H1 (cell line): Measurements from ENCODE around the gene PDZD2. TPM values are rescaled to one million over a fixed set of nuclear protein-coding genes. Genes with fewer than 3 reads are reported as not detected.

Experiments
- CTCF ChIA-PET: fragments of 300-600 bp; sonication (Branson Sonifier 250); formaldehyde crosslinking; loops from one replicate; lab custom pipeline; 2021; ENCODE audit not compliant: partially characterized antibody; lab: Charles Lee
- POLR2A ChIA-PET: fragments of 300-600 bp; sonication (Branson Sonifier 250); formaldehyde crosslinking; loops from one replicate; lab custom pipeline; 2021; ENCODE audit warnings: inconsistent platforms; ENCODE audit not compliant: partially characterized antibody; lab: Charles Lee
- DNase-seq, 2 experiments: peaks; one replicate each; pipeline versions ENCODE4 v3.0.0 to v3.0.0-alpha.2; 2010 to 2022; ENCODE audit warnings: low spot score in 2 of 2, low read depth in 1 of 2, mixed read lengths in 1 of 2
- FAIRE-seq: peaks from 2 replicates; lab custom pipeline; 2011; peaks lifted over from hg19 to GRCh38; lab: Jason Lieb, UNC
- H2AFZ ChIP-seq: 2 replicates; pipeline ENCODE4 v1.8.1; 2012; ENCODE audit warnings: low read length, inconsistent platforms
- H2AK5ac ChIP-seq: 2 replicates; pipeline ENCODE4 v1.6.1; 2013; ENCODE audit warnings: low read depth, low read length
- H2BK120ac ChIP-seq: replicated peaks from 2 replicates; pipeline ENCODE3; 2013; ENCODE audit warnings: low read depth, low read length, inconsistent platforms
- H2BK12ac ChIP-seq: 2 replicates; pipeline ENCODE4 v1.6.1; 2013; ENCODE audit warnings: low read depth, low read length
- H2BK15ac ChIP-seq: 2 replicates; pipeline ENCODE4 v1.6.1; 2013; ENCODE audit warnings: low read length
- H2BK20ac ChIP-seq: 2 replicates; pipeline ENCODE4 v1.6.1; 2013; ENCODE audit warnings: low read length
- H2BK5ac ChIP-seq: 2 replicates; pipeline ENCODE4 v1.6.1; 2013; ENCODE audit warnings: low read depth, low read length
- H3K14ac ChIP-seq: 2 replicates; pipeline ENCODE4 v1.6.1; 2013; ENCODE audit warnings: inconsistent platforms; ENCODE audit not compliant: insufficient read length
- H3K18ac ChIP-seq: 2 replicates; pipeline ENCODE4 v1.6.1; 2013; ENCODE audit warnings: low read length; ENCODE audit errors: extremely low read depth
- H3K23ac ChIP-seq: 2 replicates; pipeline ENCODE4 v1.6.1; 2013; ENCODE audit warnings: inconsistent platforms; ENCODE audit not compliant: insufficient read length
- H3K23me2 ChIP-seq: 2 replicates; pipeline ENCODE4 v1.6.1; 2013; ENCODE audit warnings: low read depth, low read length
- H3K27ac ChIP-seq: 2 replicates; pipeline ENCODE4 v1.6.1; 2011; ENCODE audit warnings: low read depth, low read length, inconsistent platforms
- H3K27me3 ChIP-seq, 4 experiments: replicated peaks in 1 of 4; 1 replicate in 1 of 4; 2 replicates in 3 of 4; pipeline versions ENCODE4 v1.6.1 to v1.8.1; 2011 to 2013; ENCODE audit warnings: low read length in 3 of 4, mild to moderate bottlenecking in 3 of 4, inconsistent platforms in 2 of 4, mixed read lengths in 2 of 4, moderate library complexity in 1 of 4; ENCODE audit not compliant: control insufficient read depth in 3 of 4, insufficient read depth in 3 of 4; ENCODE audit errors: extremely low read depth in 1 of 4
- H3K36me3 ChIP-seq, 4 experiments: 2 replicates each; pipeline versions ENCODE4 v1.6.1 to v1.8.1; 2011 to 2013; ENCODE audit warnings: mild to moderate bottlenecking in 4 of 4, low read length in 3 of 4, moderate library complexity in 2 of 4, control low read depth in 1 of 4, inconsistent platforms in 1 of 4; ENCODE audit not compliant: insufficient read depth in 4 of 4, control insufficient read depth in 2 of 4
- H3K4ac ChIP-seq: replicated peaks from 2 replicates; pipeline ENCODE3; 2013; ENCODE audit warnings: low read length, low read depth, mixed read lengths, inconsistent platforms; ENCODE audit not compliant: insufficient read length
- H3K4me1 ChIP-seq, 4 experiments: replicated peaks in 1 of 4; 1 replicate in 1 of 4; 2 replicates in 3 of 4; pipeline versions ENCODE4 v1.6.1 to v1.8.1; 2011 to 2013; ENCODE audit warnings: low read length in 3 of 4, inconsistent platforms in 2 of 4, mixed read lengths in 1 of 4; ENCODE audit not compliant: insufficient read depth in 4 of 4, control insufficient read depth in 3 of 4
- H3K4me2 ChIP-seq, 2 experiments: 2 replicates each; pipeline versions ENCODE4 v1.6.1 to v1.8.1; 2011 to 2013; ENCODE audit warnings: low read depth in 2 of 2, low read length in 2 of 2, control low read depth in 1 of 2, inconsistent platforms in 1 of 2, mild to moderate bottlenecking in 1 of 2; ENCODE audit not compliant: insufficient read depth in 1 of 2
- H3K4me3 ChIP-seq, 4 experiments: fragments of 200-600, 300-600 bp in 1 of 4; sonication (generic), shearing (Covaris generic), sonication (Bioruptor Twin) in 1 of 4; 2 replicates each; pipeline versions ENCODE4 v1.5.1 to v1.8.1; 2011 to 2016; ENCODE audit warnings: low read length in 4 of 4, low read depth in 3 of 4, control low read depth in 2 of 4, inconsistent platforms in 2 of 4, mild to moderate bottlenecking in 2 of 4, mixed read lengths in 1 of 4, moderate library complexity in 1 of 4; ENCODE audit not compliant: insufficient read depth in 2 of 4; ENCODE audit errors: extremely low read depth in 1 of 4
- H3K56ac ChIP-seq: replicated peaks from 2 replicates; pipeline ENCODE3; 2013; ENCODE audit warnings: low read depth, mild to moderate bottlenecking, mixed read lengths, low read length, inconsistent platforms; ENCODE audit not compliant: insufficient read length
- H3K79me1 ChIP-seq: 2 replicates; pipeline ENCODE4 v1.6.1; 2013; ENCODE audit warnings: low read depth, low read length, control low read depth
- H3K79me2 ChIP-seq, 2 experiments: 2 replicates each; pipeline versions ENCODE4 v1.6.1 to v1.8.1; 2012 to 2013; ENCODE audit warnings: low read length in 2 of 2, mild to moderate bottlenecking in 2 of 2, inconsistent platforms in 1 of 2; ENCODE audit not compliant: insufficient read depth in 2 of 2, control insufficient read depth in 1 of 2
- H3K9ac ChIP-seq, 4 experiments: replicated peaks in 1 of 4; 1 replicate in 1 of 4; 2 replicates in 3 of 4; pipeline versions ENCODE4 v1.6.1 to v1.8.1; 2011 to 2013; ENCODE audit warnings: low read depth in 3 of 4, low read length in 3 of 4, control low read depth in 2 of 4, mild to moderate bottlenecking in 2 of 4, moderate library complexity in 2 of 4, inconsistent platforms in 1 of 4; ENCODE audit errors: extremely low read depth in 1 of 4
- H3K9me3 ChIP-seq, 2 experiments: 2 replicates each; pipeline versions ENCODE4 v1.6.1 to v1.8.1; 2012 to 2013; ENCODE audit warnings: mild to moderate bottlenecking in 2 of 2, moderate library complexity in 2 of 2, control low read depth in 1 of 2, inconsistent platforms in 1 of 2, low read depth in 1 of 2, low read length in 1 of 2, mixed read lengths in 1 of 2; ENCODE audit not compliant: insufficient read depth in 2 of 2
- H4K20me1 ChIP-seq, 2 experiments: replicated peaks in 1 of 2; 2 replicates each; pipeline versions ENCODE3 to v1.8.1; 2011 to 2013; ENCODE audit warnings: inconsistent platforms in 2 of 2, low read length in 2 of 2, mild to moderate bottlenecking in 1 of 2; ENCODE audit not compliant: insufficient read depth in 2 of 2, control insufficient read depth in 1 of 2
- H4K5ac ChIP-seq: 2 replicates; pipeline ENCODE4 v1.6.1; 2013; ENCODE audit warnings: low read length, low read depth, mixed read lengths, inconsistent platforms; ENCODE audit not compliant: insufficient read length
- H4K8ac ChIP-seq: 2 replicates; pipeline ENCODE4 v1.8.0; 2013; ENCODE audit warnings: mild to moderate bottlenecking, moderate library complexity, low read length, inconsistent platforms; ENCODE audit not compliant: insufficient read depth; ENCODE audit errors: extremely low read depth
- H4K91ac ChIP-seq: replicated peaks from 2 replicates; pipeline ENCODE3; 2013; ENCODE audit warnings: low read length, mixed read lengths, inconsistent platforms; ENCODE audit not compliant: insufficient read length
- CTBP2 ChIP-seq: IDR thresholded peaks from 2 replicates; pipeline ENCODE4 v1.7.0; 2011; ENCODE audit warnings: borderline replicate concordance, mild to moderate bottlenecking, moderate library complexity, mixed read lengths, low read length; ENCODE audit not compliant: insufficient read depth, insufficient read length
- KDM1A ChIP-seq: fragments of 200-600, 300-600 bp; sonication (generic); IDR thresholded peaks from 2 replicates; pipeline ENCODE4 v1.7.1; 2016; ENCODE audit warnings: mild to moderate bottlenecking, low read length, borderline replicate concordance
- MAX ChIP-seq: IDR thresholded peaks from 2 replicates; pipeline ENCODE4 v1.6.1; 2012; ENCODE audit warnings: inconsistent platforms
- RAD21 ChIP-seq, 2 experiments: IDR thresholded peaks in 1 of 2; conservative IDR thresholded peaks in 1 of 2; 2 replicates each; pipeline ENCODE4 v1.6.1; 2011; ENCODE audit warnings: low read depth in 2 of 2, low read length in 2 of 2, improper control_type of control experiment in 1 of 2, inconsistent platforms in 1 of 2, mild to moderate bottlenecking in 1 of 2, moderate library complexity in 1 of 2
- SIRT6 ChIP-seq: IDR thresholded peaks from one replicate; pipeline ENCODE4 v1.7.1; 2012; ENCODE audit warnings: low read length, inconsistent platforms
- SRF ChIP-seq: IDR thresholded peaks from 2 replicates; pipeline ENCODE4 v1.6.1; 2011; ENCODE audit warnings: mild to moderate bottlenecking, low read depth, low read length, moderate library complexity
- SUZ12 ChIP-seq: fragments of 200-600 bp; sonication (generic); IDR thresholded peaks from 2 replicates; pipeline ENCODE4 v1.6.1; 2012; ENCODE audit warnings: mild to moderate bottlenecking, inconsistent platforms, low read length, moderate library complexity, mixed read lengths
- TBP ChIP-seq: IDR thresholded peaks from 2 replicates; pipeline ENCODE4 v1.6.1; 2011; ENCODE audit warnings: low read depth, low read length, improper control_type of control experiment
- WGBS, 2 experiments: shearing (Covaris generic) in 1 of 2; methylation state at CpG; one replicate each; pipeline versions ENCODE4 v1.1.6 to v1.1.7; 2013 to 2015; ENCODE audit warnings: low lambda C conversion rate in 2 of 2, mixed read lengths in 2 of 2, inconsistent platforms in 1 of 2, low coverage in 1 of 2, missing lambda C conversion rate in 1 of 2; ENCODE audit not compliant: insufficient replicate concordance in 2 of 2, insufficient coverage in 1 of 2, insufficient read length in 1 of 2; ENCODE audit errors: extremely low coverage in 1 of 2, missing lambda C conversion rate in 1 of 2; 5-methylcytosine and 5-hydroxymethylcytosine counted together
- long read RNA-seq, 2 experiments: library from RNA in 1 of 2; library from capped mRNA in 1 of 2; stranded (forward); transcript quantifications; one replicate each; pipeline ENCODE4 v2.0.0, GENCODE V29; 2021; ENCODE audit warnings: inconsistent platforms in 1 of 2
- polyA minus RNA-seq, 3 experiments: library from RNA; depleted of rRNA, polyadenylated mRNA; stranded (reverse); fragments of >200 nt; gene quantifications; 1 replicate in 2 of 3; 2 replicates in 1 of 3; pipeline ENCODE4 v1.2.3, GENCODE V29; 2011
- polyA plus RNA-seq, 7 experiments: library from polyadenylated mRNA; depleted of rRNA in 3 of 7; stranded (reverse) in 5 of 7; unstranded in 2 of 7; fragments of >200 nt in 5 of 7; fragments of 200-250 nt in 2 of 7; gene quantifications; 1 replicate in 5 of 7; 2 replicates in 1 of 7; 4 replicates in 1 of 7; pipeline versions ENCODE4 v1.2.1 to v1.2.3, GENCODE V29; 2011 to 2013; ENCODE audit warnings: missing spikeins in 2 of 7, mixed read lengths in 2 of 7
- total RNA-seq: library from RNA; stranded (reverse); fragmentation: NEBNext Ultra II Directional; extraction: Animal tissue kit (Norgen Biotek cat#: 25700); gene quantifications from 2 replicates; pipeline ENCODE4 v1.2.1, GENCODE V29; 2021

The PDZD2 gene
- total RNA-seq (6.8 and 8.5 TPM in 2 replicates), polyA plus RNA-seq (2011; rRNA removed) (1.2 and 1.7 TPM in 2 replicates), polyA minus RNA-seq (2011; rRNA and poly(A)+ RNA removed) (7.7 and 7.9 TPM in 2 replicates)
- polyA plus RNA-seq (2011; cell fraction: cytosol; rRNA removed) = 1.6 TPM
- 3.8 TPM for polyA plus RNA-seq (2011; cell fraction: nucleus; rRNA removed)
- polyA plus RNA-seq (2012, experiment 1 of 2) = 2.0 to 2.8 TPM (median 2.2 TPM) in 4 replicates
- polyA plus RNA-seq (2012, experiment 2 of 2) = 0.67 TPM
- polyA plus RNA-seq (2013, experiment 1 of 2) = 3.4 TPM
- polyA plus RNA-seq (2013, experiment 2 of 2) = 3.1 TPM
- 3.1 TPM for polyA minus RNA-seq (2011; cell fraction: cytosol; rRNA and poly(A)+ RNA removed)
- polyA minus RNA-seq (2011; cell fraction: nucleus; rRNA and poly(A)+ RNA removed) = 10.3 TPM
- long read RNA-seq, experiment 1, partial matches to known transcripts = 1 of 11 reads
- long read RNA-seq, experiment 1, other reads (novel, unspliced or antisense) = 10 of 11 reads
- long read RNA-seq, experiment 2 = 0 reads

GRCh38 chr5:31638748-31639418 lies at the start of gene PDZD2:
Gene PDZD2, plus strand, starts transcription at chr5:31639131.
- Histone ChIP-seq H3K18ac (peak within 1 kb of the TSS; percentile 67; the same call in 1 of the 2 replicates), H4K20me1 (peaks cover 2 to 4% of the 10 kb centered on the region in 2 experiments), H3K79me2 (no peaks in the 10 kb centered on the region), H4K91ac (no peak within 1 kb of the TSS), H3K14ac (no peak within 1 kb of the TSS), H3K4me3 (peak within 1 kb of the TSS; percentile 53 to 82 (median 65)), H3K23ac (no peak within 1 kb of the TSS), H3K9ac (peak within 1 kb of the TSS in 3 of 4 experiments; percentile 20 to 64 (median 34); a peak in 5 of 7 replicates), H3K36me3 (no peaks in the 10 kb centered on the region), H2BK5ac (no peak within 1 kb of the TSS; the same call in 1 of the 2 replicates), H4K5ac (peak within 1 kb of the TSS; percentile 13), H2BK15ac (no peak within 1 kb of the TSS), H3K27me3 (peaks cover 2 to 22% (median 15%) of the 10 kb centered on the region in 4 experiments; a peak in 6 of 7 replicates), H3K4ac (no peak within 1 kb of the TSS), H3K4me1 (peaks cover 0 to 14% (median 5%) of the 10 kb centered on the region in 4 experiments; a peak in 4 of 7 replicates), H4K8ac (peak within 1 kb of the TSS; percentile 12), H3K23me2 (peaks cover 8% of the 10 kb centered on the region), H3K56ac (no peak within 1 kb of the TSS), H2AFZ (peak within 1 kb of the TSS; percentile 84; the same call in 1 of the 2 replicates), H2AK5ac (no peak within 1 kb of the TSS), H3K4me2 (peak within 1 kb of the TSS; percentile 86 to 89), H3K9me3 (no peaks in the 10 kb centered on the region), H2BK120ac (no peak within 1 kb of the TSS), H3K27ac (no peak within 1 kb of the TSS), H3K79me1 (no peaks in the 10 kb centered on the region), H2BK12ac (no peak within 1 kb of the TSS), H2BK20ac (peak within 1 kb of the TSS; percentile 27; the same call in 1 of the 2 replicates)
- FAIRE-seq (no peak), DNase-seq (peak; percentile 39 to 86)
- ChIA-PET CTCF (interaction anchor here (0.7 to 3.0 kb wide), 34 partner anchors 9 to 418 kb away, joined by 3 to 20 read pairs (median 4); no protein-coding TSS in a partner anchor), POLR2A (interaction anchor here (0.9 to 1.5 kb wide), 3 partner anchors 11 to 438 kb away, joined by 3 to 4 read pairs (median 3); no protein-coding TSS in a partner anchor)
- whole genome bisulfite sequencing, 2 experiments = 3% methylated on average over 33 of the region's 70 CpGs; no CpG with 5 or more reads in 1 of the 2 experiments
- TF ChIP-seq TBP (0 out of 2 replicates have a peak, but pooled peaks have one; percentile 7), RAD21 (IDR thresholded peaks at IDR 0.05 in 1 of 2, conservative IDR thresholded peaks at IDR 0.05 in 1 of 2; ENCODE audit: low read depth in 2 of 2, low read length in 2 of 2) (peak in 1 of 2 experiments; percentile 51; a peak in 2 of 4 replicates), MAX (peak; percentile 5; the same call in 1 of the 2 replicates), CTBP2 (peak; percentile 47), SIRT6 (no peak), SUZ12 (no peak), KDM1A (0 out of 2 replicates have a peak, but pooled peaks have one; percentile 32), SRF (no peak)
